ENCODE measurements around the gene ZFHX3. TPM values are rescaled to one million over a fixed set of nuclear protein-coding genes. Genes with fewer than 3 reads are reported as not detected.

The ZFHX3 gene
- total RNA-seq, 2 experiments from 2014 or later, result 2.5 to 2.9 TPM

DNA sequence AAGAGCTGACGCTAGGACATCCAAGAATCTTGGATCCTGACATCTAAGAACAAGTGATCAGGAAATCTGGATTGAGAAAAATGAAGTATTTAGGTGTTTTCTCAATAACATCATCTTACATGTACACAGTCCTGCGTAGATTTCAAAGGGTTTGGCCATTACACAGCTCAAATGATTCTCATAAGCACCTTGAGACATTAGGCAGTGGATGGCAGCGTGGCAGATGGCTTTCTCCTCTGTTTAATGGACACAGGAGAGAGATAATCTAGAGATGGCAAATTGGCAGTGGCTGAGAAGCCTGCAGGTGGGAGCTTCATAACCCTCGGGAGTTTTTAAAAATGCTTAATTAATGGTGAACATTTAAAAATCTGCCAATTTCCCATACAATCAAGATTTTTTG, 137.5 kb downstream of the ZFHX3 start:
- Mint-ChIP-seq H3K9me3 (ENCODE audit: insufficient read depth) (no peaks in the 10 kb centered on the region), H3K36me3 (ENCODE audit: low read depth) (no peaks in the 10 kb centered on the region), H3K4me1 (ENCODE audit: low read depth) (peaks cover 9% of the 10 kb centered on the region), H3K4me3 (no peak overlapping the region), H3K27me3 (ENCODE audit: low read depth) (peaks cover 22% of the 10 kb centered on the region), H3K27ac (no peak overlapping the region)
- DNase-seq, result no peak
- POLR2A ChIA-PET, result no interaction called here
- CTCF ChIA-PET, result no interaction called here
- no peak for ATAC-seq

DNA sequence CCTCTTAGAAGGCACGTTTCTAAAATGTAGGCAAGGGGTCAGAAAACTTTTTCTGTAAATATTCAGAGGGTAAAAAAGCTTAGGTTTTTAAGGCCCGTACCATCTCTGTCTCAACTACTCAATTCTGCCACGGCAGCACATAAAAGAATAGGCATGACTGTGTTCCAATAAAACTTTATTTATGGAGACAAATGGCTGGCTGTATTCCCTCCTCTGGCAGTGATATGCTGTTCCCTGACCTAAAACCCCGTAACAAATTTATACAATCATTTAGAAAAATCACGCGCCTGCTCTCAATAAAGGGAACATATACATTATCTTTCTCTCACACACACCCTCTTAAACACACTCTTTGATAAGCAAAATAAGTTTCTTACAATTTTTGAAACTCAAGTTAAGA, 138.7 kb downstream of the ZFHX3 start:
- Mint-ChIP-seq H3K27ac (no peak overlapping the region), H3K4me1 (ENCODE audit: low read depth) (peaks cover 4% of the 10 kb centered on the region), H3K36me3 (ENCODE audit: low read depth) (no peaks in the 10 kb centered on the region), H3K4me3 (no peak overlapping the region), H3K9me3 (ENCODE audit: insufficient read depth) (no peaks in the 10 kb centered on the region), H3K27me3 (ENCODE audit: low read depth) (peaks cover 23% of the 10 kb centered on the region)
- ATAC-seq, result no peak
- ChIA-PET POLR2A (no interaction called here), CTCF (no interaction called here)
- no peak for DNase-seq

DNA sequence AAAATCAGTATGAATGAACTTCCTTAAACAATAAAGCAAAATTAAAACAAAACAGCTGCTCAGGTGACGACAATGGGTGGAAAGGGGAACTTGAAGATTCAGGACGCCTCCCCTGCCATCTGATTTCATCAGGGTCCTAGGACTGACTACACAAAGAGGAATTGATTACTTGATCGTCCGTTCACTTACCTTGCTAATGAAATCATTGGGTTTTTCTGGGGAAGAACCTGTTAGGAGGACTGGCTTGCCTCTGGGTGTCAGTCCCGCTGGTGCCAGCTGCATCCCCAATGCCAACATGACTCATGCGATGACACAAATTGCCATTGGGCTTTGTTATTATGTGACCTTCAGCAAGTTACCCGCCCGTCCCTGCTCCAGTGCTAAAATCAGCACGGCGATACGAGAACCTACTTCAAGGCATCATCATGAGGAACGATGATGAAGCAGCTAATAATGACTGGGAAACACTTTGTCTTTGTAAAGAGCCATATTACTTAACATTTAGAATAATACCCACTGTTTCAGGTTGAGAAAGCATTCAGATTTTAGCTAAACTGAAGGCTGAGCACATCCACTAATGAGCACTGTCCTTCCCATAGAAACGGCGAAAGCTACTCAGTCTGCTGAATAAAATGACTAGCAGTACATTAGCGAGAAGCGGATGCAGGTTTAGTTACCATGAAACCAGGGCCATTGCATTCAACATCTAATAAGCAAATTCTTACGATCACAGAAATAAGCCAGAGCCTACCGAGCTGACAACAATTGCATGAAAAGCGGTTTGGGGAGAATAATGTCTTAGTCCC, 139.4 kb downstream of the ZFHX3 start:
- Mint-ChIP-seq H3K27me3 (ENCODE audit: low read depth) (peaks cover 20% of the 10 kb centered on the region), H3K9me3 (ENCODE audit: insufficient read depth) (no peaks in the 10 kb centered on the region), H3K36me3 (ENCODE audit: low read depth) (no peaks in the 10 kb centered on the region), H3K4me1 (ENCODE audit: low read depth) (no peaks in the 10 kb centered on the region), H3K27ac (no peak overlapping the region), H3K4me3 (no peak overlapping the region)
- DNase-seq (no peak), ATAC-seq (no peak)
- POLR2A ChIA-PET, result interaction anchor here (0.5 kb wide), 1 partner anchor 681 kb away, joined by 4 read pairs; no protein-coding TSS in a partner anchor
- CTCF ChIA-PET, result no interaction called here

DNA sequence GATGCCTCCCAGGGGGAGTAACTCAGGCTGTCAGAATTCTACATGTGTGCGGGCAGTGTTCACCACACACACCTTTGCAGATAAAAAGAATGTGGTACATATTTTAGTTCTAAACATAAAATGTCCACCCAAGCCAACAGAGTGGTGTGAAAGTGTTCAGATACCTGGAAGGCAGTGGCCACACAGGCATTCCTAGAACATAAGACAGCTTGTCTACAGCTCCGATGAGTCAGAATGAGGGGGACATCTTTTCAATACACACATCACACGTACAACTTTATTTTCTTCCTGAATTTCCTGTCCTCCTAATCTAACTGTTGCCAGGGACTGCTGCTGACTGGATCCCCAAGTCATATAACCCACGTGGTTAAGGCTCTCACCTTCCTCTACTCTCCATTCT, 142.3 kb downstream of the ZFHX3 start:
- Mint-ChIP-seq H3K27me3 (ENCODE audit: low read depth) (peaks cover 17% of the 10 kb centered on the region), H3K4me3 (no peak overlapping the region), H3K36me3 (ENCODE audit: low read depth) (no peaks in the 10 kb centered on the region), H3K9me3 (ENCODE audit: insufficient read depth) (no peaks in the 10 kb centered on the region), H3K27ac (no peak overlapping the region), H3K4me1 (ENCODE audit: low read depth) (no peaks in the 10 kb centered on the region)
- ATAC-seq (no peak), DNase-seq (no peak)
- CTCF ChIA-PET, result no interaction called here
- POLR2A ChIA-PET, result no interaction called here

DNA sequence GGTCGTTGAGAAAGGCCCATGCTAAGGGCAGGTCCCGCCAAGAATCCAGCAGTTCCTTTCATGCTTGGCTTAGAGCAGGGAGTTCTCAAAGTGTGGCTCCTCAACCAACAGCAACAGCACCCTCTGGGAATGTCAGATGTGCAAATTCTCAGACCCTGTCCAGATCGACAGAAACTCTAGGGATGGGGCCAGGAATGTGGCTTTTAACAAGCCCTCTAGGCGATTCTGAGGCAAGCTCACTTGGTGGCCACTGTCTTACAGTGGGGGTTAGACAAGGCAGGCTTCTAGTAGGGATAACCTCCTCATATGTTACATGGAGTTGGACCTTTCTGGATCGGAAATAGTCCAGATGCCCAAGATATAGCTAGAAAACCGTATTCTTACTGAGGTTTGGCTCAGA, 144.8 kb downstream of the ZFHX3 start:
- Mint-ChIP-seq H3K36me3 (ENCODE audit: low read depth) (no peaks in the 10 kb centered on the region), H3K27me3 (ENCODE audit: low read depth) (peaks cover 9% of the 10 kb centered on the region), H3K9me3 (ENCODE audit: insufficient read depth) (no peaks in the 10 kb centered on the region), H3K4me1 (ENCODE audit: low read depth) (no peaks in the 10 kb centered on the region), H3K27ac (no peak overlapping the region), H3K4me3 (no peak overlapping the region)
- POLR2A ChIA-PET, result no interaction called here
- ATAC-seq (no peak), DNase-seq (no peak)
- CTCF ChIA-PET, result interaction anchor here (1.4 kb wide), 1 partner anchor 70 kb away, joined by 4 read pairs; no protein-coding TSS in a partner anchor

DNA sequence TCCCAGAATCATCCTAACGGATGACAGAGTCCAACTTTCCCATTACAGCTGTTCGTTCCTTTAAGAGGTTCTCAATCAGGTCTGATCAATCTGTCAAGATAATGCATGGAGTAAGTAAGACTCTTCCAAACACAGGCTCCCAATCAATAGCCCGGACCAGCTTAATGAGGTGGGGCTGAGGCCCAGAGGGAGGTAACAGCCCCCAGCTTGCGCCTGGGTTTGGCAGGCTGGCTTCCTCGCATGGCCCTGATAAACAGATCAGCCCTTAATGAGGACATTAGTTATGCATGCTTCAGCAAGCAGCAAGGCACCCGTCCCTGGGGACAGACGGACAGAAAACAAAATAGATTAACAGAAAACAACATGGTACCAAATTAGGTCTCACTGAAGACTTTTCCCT, 145.7 kb downstream of the ZFHX3 start:
- H3K36me3 Mint-ChIP-seq (ENCODE audit: low read depth), result no peaks in the 10 kb centered on the region
- no peak for DNase-seq
- no peak for ATAC-seq
- H3K27ac Mint-ChIP-seq, result no peak overlapping the region
- H3K27me3 Mint-ChIP-seq (ENCODE audit: low read depth), result peaks cover 15% of the 10 kb centered on the region
- POLR2A ChIA-PET, result no interaction called here
- CTCF ChIA-PET, result no interaction called here
- H3K9me3 Mint-ChIP-seq (ENCODE audit: insufficient read depth), result no peaks in the 10 kb centered on the region
- no peaks in the 10 kb centered on the region for H3K4me1 Mint-ChIP-seq (ENCODE audit: low read depth)
- H3K4me3 Mint-ChIP-seq, result no peak overlapping the region

DNA sequence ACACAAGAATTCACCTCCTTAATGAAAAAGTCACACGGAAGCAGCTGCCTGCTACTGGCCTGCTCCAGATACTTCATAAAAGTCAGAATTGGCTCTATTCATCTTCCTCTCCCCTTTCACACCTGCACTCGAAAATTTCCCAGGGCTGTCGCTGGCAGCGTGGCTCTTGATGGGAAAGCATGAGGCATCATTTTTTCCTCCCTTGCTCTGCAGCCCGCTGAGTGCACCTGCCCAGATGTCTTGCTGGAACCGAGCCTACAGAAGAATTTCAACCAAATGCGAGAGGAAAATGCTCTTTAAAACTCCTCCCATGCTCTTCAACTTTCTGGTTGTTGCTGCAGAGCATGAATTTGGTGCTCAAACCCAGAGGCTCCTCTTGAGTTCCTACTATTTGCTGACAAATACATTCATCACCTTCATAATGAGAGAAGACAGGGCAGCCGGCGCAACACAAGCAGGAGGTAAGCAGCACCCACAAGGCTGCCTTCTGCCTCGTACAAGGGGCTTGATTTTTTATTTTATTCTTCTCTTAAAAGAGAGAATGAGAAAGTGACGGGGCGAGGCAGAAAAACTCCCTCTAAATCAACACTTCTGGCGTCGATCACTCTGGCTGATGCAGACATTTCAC, 146.8 kb downstream of the ZFHX3 start:
- Mint-ChIP-seq H3K9me3 (ENCODE audit: insufficient read depth) (no peaks in the 10 kb centered on the region), H3K4me1 (ENCODE audit: low read depth) (no peaks in the 10 kb centered on the region), H3K27me3 (ENCODE audit: low read depth) (peaks cover 22% of the 10 kb centered on the region), H3K36me3 (ENCODE audit: low read depth) (no peaks in the 10 kb centered on the region), H3K27ac (no peak overlapping the region), H3K4me3 (no peak overlapping the region)
- ChIA-PET CTCF (no interaction called here), POLR2A (no interaction called here)
- no peak for DNase-seq
- ATAC-seq, result no peak

DNA sequence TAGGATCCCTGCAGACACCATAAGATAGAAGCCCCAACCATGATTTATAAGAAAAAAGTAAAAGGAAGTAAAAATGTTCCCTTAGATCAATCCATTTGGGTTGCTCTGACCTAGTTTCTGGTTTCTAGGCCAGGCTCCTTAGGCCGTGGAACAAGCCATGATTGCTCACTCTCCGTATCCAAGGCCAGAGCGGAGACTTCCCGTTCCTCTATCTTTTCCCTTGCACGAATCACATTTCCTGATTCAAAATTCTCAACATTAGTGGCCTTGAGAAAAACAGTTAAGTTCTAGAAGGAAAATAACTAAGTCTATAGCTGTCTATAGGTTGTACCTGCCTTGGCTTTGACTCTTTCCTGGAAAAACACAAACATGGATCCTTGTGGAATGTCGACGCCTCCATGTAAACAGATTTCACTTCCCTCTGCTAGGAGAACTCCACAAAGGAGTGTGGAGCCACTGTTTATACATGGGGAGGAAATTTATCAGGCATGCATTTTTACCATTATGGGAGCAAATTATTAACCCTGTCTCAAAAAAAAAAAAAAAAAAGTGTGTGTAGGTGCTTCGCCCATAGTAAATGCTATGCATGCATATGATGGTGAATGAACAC, 149.6 kb downstream of the ZFHX3 start:
- Mint-ChIP-seq H3K9me3 (ENCODE audit: insufficient read depth) (no peaks in the 10 kb centered on the region), H3K4me3 (no peak overlapping the region), H3K27ac (no peak overlapping the region), H3K36me3 (ENCODE audit: low read depth) (no peaks in the 10 kb centered on the region), H3K4me1 (ENCODE audit: low read depth) (no peaks in the 10 kb centered on the region), H3K27me3 (ENCODE audit: low read depth) (peaks cover 19% of the 10 kb centered on the region)
- no peak for ATAC-seq
- DNase-seq, result no peak
- ChIA-PET CTCF (no interaction called here), POLR2A (no interaction called here)

DNA sequence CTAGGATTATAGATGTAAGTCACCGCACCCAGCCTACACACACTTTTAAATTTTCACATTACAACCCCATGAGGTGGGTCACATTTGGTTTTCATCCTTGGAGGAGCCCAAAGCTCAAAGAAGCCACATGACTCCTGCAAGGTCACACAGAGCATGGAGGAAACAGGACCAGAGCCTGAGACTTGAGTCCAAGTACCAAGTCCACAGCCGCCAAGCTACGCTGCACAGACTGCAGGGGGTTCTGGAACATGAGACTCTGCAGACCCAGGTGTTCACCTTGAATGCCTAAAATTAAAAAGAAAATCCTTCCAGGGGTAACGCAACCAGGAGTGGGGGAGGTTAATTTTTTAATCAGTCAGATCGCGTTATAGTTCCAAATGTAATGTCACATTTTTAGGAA, 150.2 kb downstream of the ZFHX3 start:
- H3K27me3 Mint-ChIP-seq (ENCODE audit: low read depth), result peaks cover 23% of the 10 kb centered on the region
- CTCF ChIA-PET, result no interaction called here
- no peak overlapping the region for H3K4me3 Mint-ChIP-seq
- H3K9me3 Mint-ChIP-seq (ENCODE audit: insufficient read depth), result no peaks in the 10 kb centered on the region
- POLR2A ChIA-PET, result no interaction called here
- H3K27ac Mint-ChIP-seq, result no peak overlapping the region
- no peaks in the 10 kb centered on the region for H3K4me1 Mint-ChIP-seq (ENCODE audit: low read depth)
- DNase-seq (no peak), ATAC-seq (no peak)
- no peaks in the 10 kb centered on the region for H3K36me3 Mint-ChIP-seq (ENCODE audit: low read depth)

DNA sequence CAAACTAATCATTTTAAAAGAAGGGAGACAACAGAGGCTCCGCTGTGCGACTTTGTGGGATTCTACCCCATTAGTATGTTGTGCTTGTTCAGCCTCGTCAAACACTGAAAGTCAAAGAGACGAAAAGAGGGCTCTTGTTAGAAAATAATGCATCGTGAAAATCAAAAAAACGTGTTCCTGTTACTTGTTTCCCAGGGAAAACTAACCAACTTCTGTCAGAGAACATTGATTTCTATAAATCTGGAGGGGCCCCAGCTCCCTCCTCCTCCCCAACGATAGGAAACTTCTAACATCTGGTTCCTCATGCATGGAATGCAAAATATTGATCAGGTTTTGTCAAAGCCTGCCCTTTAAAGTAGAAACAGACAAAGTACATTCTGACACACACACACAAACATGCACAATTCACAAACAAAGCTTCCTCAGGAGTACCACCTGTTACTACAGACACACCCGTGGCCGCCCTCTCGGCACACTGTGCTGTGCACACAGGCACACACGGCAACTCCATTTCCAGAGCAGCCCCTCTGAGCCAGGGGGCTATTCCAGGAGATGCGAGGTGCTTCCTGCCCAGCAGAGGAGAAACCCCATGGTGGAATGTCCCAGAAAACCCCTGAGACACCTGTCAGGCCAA, 151.3 kb downstream of the ZFHX3 start:
- CTCF ChIA-PET, result no interaction called here
- ATAC-seq, result no peak

DNA sequence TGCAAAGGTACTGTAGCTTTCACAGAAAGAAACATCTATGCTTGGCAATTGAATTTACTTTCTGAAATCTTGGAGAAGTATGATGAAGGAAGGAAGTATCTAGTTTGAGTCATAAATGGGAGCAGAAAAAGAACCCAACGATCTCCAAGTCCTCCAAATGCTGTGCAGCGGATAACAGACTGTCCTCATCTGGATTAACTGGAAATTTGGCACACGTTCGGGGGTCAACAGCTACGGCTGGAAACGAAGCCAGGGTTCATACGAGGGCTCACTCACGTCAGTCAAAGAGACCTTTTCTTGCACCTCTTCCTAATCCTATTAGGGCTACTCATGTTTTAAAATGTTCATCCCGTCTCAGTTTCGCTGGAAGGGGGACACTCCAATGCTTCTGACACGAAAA, 152.0 kb downstream of the ZFHX3 start:
- DNase-seq, result no peak
- peaks cover 2% of the 10 kb centered on the region for H3K4me1 Mint-ChIP-seq (ENCODE audit: low read depth)
- H3K27ac Mint-ChIP-seq, result no peak overlapping the region
- H3K4me3 Mint-ChIP-seq, result no peak overlapping the region
- ATAC-seq, result no peak
- no peaks in the 10 kb centered on the region for H3K9me3 Mint-ChIP-seq (ENCODE audit: insufficient read depth)
- H3K27me3 Mint-ChIP-seq (ENCODE audit: low read depth), result peaks cover 21% of the 10 kb centered on the region
- CTCF ChIA-PET, result no interaction called here
- POLR2A ChIA-PET, result no interaction called here
- H3K36me3 Mint-ChIP-seq (ENCODE audit: low read depth), result no peaks in the 10 kb centered on the region

More for the DNA sequence above, 151.3 kb downstream of the ZFHX3 start:
- DNase-seq, result no peak
- no peak overlapping the region for H3K4me3 Mint-ChIP-seq
- H3K36me3 Mint-ChIP-seq (ENCODE audit: low read depth), result no peaks in the 10 kb centered on the region
- H3K27ac Mint-ChIP-seq, result no peak overlapping the region
- H3K4me1 Mint-ChIP-seq (ENCODE audit: low read depth), result peaks cover under 1% of the 10 kb centered on the region
- H3K27me3 Mint-ChIP-seq (ENCODE audit: low read depth), result peaks cover 23% of the 10 kb centered on the region
- POLR2A ChIA-PET, result no interaction called here
- H3K9me3 Mint-ChIP-seq (ENCODE audit: insufficient read depth), result no peaks in the 10 kb centered on the region

Measured in activated CD8-positive, alpha-beta T cell treated with anti-CD3 and anti-CD28 coated beads, Interleukin-2, amount 10 ng/mL, durations not matched to agents 7 days and 5 days (primary cell).